Right cardiac atrium (tissue), 5 donors: Measurements from ENCODE around the gene TNFAIP8. TPM values are rescaled to one million over a fixed set of nuclear protein-coding genes. Genes with fewer than 3 reads are reported as not detected.
A peak's percentile ranks its signal among the peaks of the same experiment; 100 is the strongest.
"Not testable (repeated sequence)": the region's sequence is repeated elsewhere in the genome, so short reads cannot be mapped to it uniquely, and the experiment has no call there.

Experiments used
- ATAC-seq, 2 donors: fragments of 200-7000 bp; cut with Tn5 transposase; one replicate each; pipeline versions ENCODE4 v1.8.0 to v1.9.1; 2020; ENCODE audit warnings: moderate library complexity in 2 of 2, mild to moderate bottlenecking in 1 of 2
- DNase-seq, 3 donors: peaks; one replicate each; pipeline ENCODE4 v3.0.0-alpha.2; 2020
- H3K27ac ChIP-seq: one replicate; pipeline ENCODE4 v1.5.1; 2013; ENCODE audit warnings: mild to moderate bottlenecking, low read length, control low read depth, moderate library complexity
- H3K27me3 ChIP-seq: one replicate; pipeline ENCODE4 v1.6.1; 2013; ENCODE audit not compliant: control insufficient read depth, insufficient read depth
- H3K4me1 ChIP-seq: one replicate; pipeline ENCODE4 v1.6.1; 2013; ENCODE audit warnings: low read length; ENCODE audit not compliant: control insufficient read depth, insufficient read depth
- H3K4me3 ChIP-seq: one replicate; pipeline ENCODE4 v1.5.1; 2013; ENCODE audit warnings: low read length, control low read depth
- H3K9me3 ChIP-seq: one replicate; pipeline ENCODE4 v1.6.1; 2013; ENCODE audit warnings: low read length; ENCODE audit not compliant: control insufficient read depth
- WGBS: extraction: QIAGEN DNeasy Blood & Tissue Kit; methylation state at CpG from one replicate; pipeline ENCODE4 v1.1.7; 2013; 5-methylcytosine and 5-hydroxymethylcytosine counted together
- intact Hi-C, 4 donors: fragments of 100-400 bp; cut with DNase I; formaldehyde crosslinking; loops; one replicate each; pipeline versions ENCODE4 v1.11.0 to v1.14.0; 2022 to 2023
- polyA plus RNA-seq: library from polyadenylated mRNA; stranded (reverse); fragments of 200-250 nt; gene quantifications from one replicate; pipeline ENCODE4 v1.2.3, GENCODE V29; 2013
- total RNA-seq, 4 donors: library from RNA; stranded (reverse); fragmentation: NEBNext Ultra II Directional; extraction: Animal tissue kit (Norgen Biotek cat#: 25700); gene quantifications; one replicate each; pipeline ENCODE4 v1.2.1, GENCODE V29; 2021
- donor health status: healthy with polysubstance abuse.
- donor health status: DM: no; HTN: yes; CAD: no.
- donor health status: DM: no; HTN: no; CAD: no.
- donor health status: DM: no; HTN: yes; CAD: no; lungs with severe emphysema.
- donor health status: DM: yes; HTN: yes; CAD: no.

TNFAIP8 gene
- total and polyA plus RNA-seq, 5 donors: 2.7 to 5.9 (median 4.4) TPM

GRCh38 chr5:119411361-119412278 is 55.8 kb downstream of the TNFAIP8 start:
- ATAC-seq: peak; percentile 94 to 97
- intact Hi-C loops: loop anchor here in 2 of 4 donors (5.0 kb wide), 1 partner anchor 424 kb away; the partner anchor contains the start of gene DTWD2 (in 2 of the 2)
- peak; percentile 33 to 58 (median 53) for DNase-seq
- Histone ChIP-seq H3K27ac (peak overlapping the region; percentile 23), H3K9me3 (no peaks in the 10 kb centered on the region), H3K4me1 (no peaks in the 10 kb centered on the region), H3K4me3 (peak overlapping the region; percentile 82), H3K27me3 (no peaks in the 10 kb centered on the region)
- WGBS: 8% methylated on average over 15 of the region's 15 CpGs

- intact Hi-C loops: loop anchor here in 2 of 4 donors (5.0 kb wide), 1 partner anchor 425 kb away; the partner anchor contains the start of gene DTWD2 (in 2 of the 2)
- ATAC-seq (no peak), DNase-seq (no peak)
- WGBS: 36% methylated on average over 9 of the region's 9 CpGs
- Histone ChIP-seq H3K4me3 (peak overlapping the region; percentile 82), H3K4me1 (no peaks in the 10 kb centered on the region), H3K9me3 (no peaks in the 10 kb centered on the region), H3K27me3 (no peaks in the 10 kb centered on the region), H3K27ac (no peak overlapping the region)
These were observed 56.7 kb downstream of the TNFAIP8 start for GRCh38 chr5:119412279-119413227.

- intact Hi-C loops: loop anchor here in 2 of 4 donors (5.0 kb wide), 1 partner anchor 427 kb away; the partner anchor contains the start of gene DTWD2 (in 2 of the 2)
- not testable (repeated sequence) for H3K27me3 ChIP-seq, H3K9me3 ChIP-seq, ATAC-seq, H3K4me1 ChIP-seq, DNase-seq, H3K4me3 ChIP-seq, H3K27ac ChIP-seq
- WGBS: 85% methylated on average over 13 of the region's 13 CpGs
These were observed 58.4 kb downstream of the TNFAIP8 start for GRCh38 chr5:119414124-119414734.

GRCh38 chr5:119417891-119418605 is 62.2 kb downstream of the TNFAIP8 start:
- no peaks in the 10 kb centered on the region for H3K4me1 ChIP-seq
- intact Hi-C loops: no loop called here
- H3K9me3 ChIP-seq: no peaks in the 10 kb centered on the region
- peak; percentile 43 to 50 for ATAC-seq
- no peak for DNase-seq
- no peak overlapping the region for H3K27ac ChIP-seq
- no peak overlapping the region for H3K4me3 ChIP-seq
- 59% methylated on average over 5 of the region's 5 CpGs for WGBS
- no peaks in the 10 kb centered on the region for H3K27me3 ChIP-seq

GRCh38 chr5:119418606-119419100 is 62.8 kb downstream of the TNFAIP8 start:
- H3K4me1 ChIP-seq: no peaks in the 10 kb centered on the region
- no peak overlapping the region for H3K27ac ChIP-seq
- ATAC-seq: no peak
- 46% methylated on average over 2 of the region's 2 CpGs for WGBS
- H3K9me3 ChIP-seq: no peaks in the 10 kb centered on the region
- H3K4me3 ChIP-seq: no peak overlapping the region
- H3K27me3 ChIP-seq: no peaks in the 10 kb centered on the region
- intact Hi-C loops: no loop called here
- no peak for DNase-seq

GRCh38 chr5:119420169-119420568 is 64.3 kb downstream of the TNFAIP8 start:
- Histone ChIP-seq H3K27ac (no peak overlapping the region), H3K4me1 (no peaks in the 10 kb centered on the region), H3K9me3 (no peaks in the 10 kb centered on the region), H3K27me3 (no peaks in the 10 kb centered on the region), H3K4me3 (no peak overlapping the region)
- intact Hi-C loops: no loop called here
- ATAC-seq: no peak
- 76% methylated on average over 3 of the region's 3 CpGs for WGBS
- no peak for DNase-seq

- H3K4me3 ChIP-seq: no peak overlapping the region
These were observed 70.2 kb downstream of the TNFAIP8 start for GRCh38 chr5:119426057-119426456.

GRCh38 chr5:119427060-119427459 is 71.2 kb downstream of the TNFAIP8 start:
- DNase-seq (no peak), ATAC-seq (peak in 1 of 2 donors; percentile 41)
- WGBS: 70% methylated on average over 2 of the region's 2 CpGs
- Histone ChIP-seq H3K9me3 (no peaks in the 10 kb centered on the region), H3K27ac (no peak overlapping the region), H3K4me1 (no peaks in the 10 kb centered on the region), H3K27me3 (no peaks in the 10 kb centered on the region), H3K4me3 (no peak overlapping the region)
- intact Hi-C loops: no loop called here

More at GRCh38 chr5:119426057-119426456, 70.2 kb downstream of the TNFAIP8 start:
- DNase-seq (no peak), ATAC-seq (no peak)
- Histone ChIP-seq H3K27me3 (no peaks in the 10 kb centered on the region), H3K27ac (no peak overlapping the region), H3K9me3 (no peaks in the 10 kb centered on the region), H3K4me1 (no peaks in the 10 kb centered on the region)
- WGBS: 97% methylated on average over 3 of the region's 3 CpGs
- intact Hi-C loops: no loop called here

- intact Hi-C loops, H3K9me3 ChIP-seq, H3K4me3 ChIP-seq, H3K4me1 ChIP-seq, DNase-seq, H3K27ac ChIP-seq, H3K27me3 ChIP-seq, ATAC-seq: not testable (repeated sequence)
- WGBS: 34% methylated on average over 4 of the region's 4 CpGs
These were observed 71.8 kb downstream of the TNFAIP8 start for GRCh38 chr5:119427596-119427995.

GRCh38 chr5:119428166-119428565 is 72.3 kb downstream of the TNFAIP8 start:
- H3K27me3 ChIP-seq, intact Hi-C loops, H3K27ac ChIP-seq, H3K4me1 ChIP-seq, ATAC-seq, H3K4me3 ChIP-seq, DNase-seq, H3K9me3 ChIP-seq: not testable (repeated sequence)
- WGBS: 69% methylated on average over 1 of the region's 1 CpG
